GM19099 (cell line): ENCODE results near the gene SNAP25.

Experiments
- POLR2A ChIP-seq: IDR thresholded peaks from 3 replicates; pipeline ENCODE4 v1.6.1; 2011; ENCODE audit warnings: low read depth; ENCODE audit not compliant: insufficient read length; ENCODE audit errors: extremely low read depth

Gene SNAP25

DNA sequence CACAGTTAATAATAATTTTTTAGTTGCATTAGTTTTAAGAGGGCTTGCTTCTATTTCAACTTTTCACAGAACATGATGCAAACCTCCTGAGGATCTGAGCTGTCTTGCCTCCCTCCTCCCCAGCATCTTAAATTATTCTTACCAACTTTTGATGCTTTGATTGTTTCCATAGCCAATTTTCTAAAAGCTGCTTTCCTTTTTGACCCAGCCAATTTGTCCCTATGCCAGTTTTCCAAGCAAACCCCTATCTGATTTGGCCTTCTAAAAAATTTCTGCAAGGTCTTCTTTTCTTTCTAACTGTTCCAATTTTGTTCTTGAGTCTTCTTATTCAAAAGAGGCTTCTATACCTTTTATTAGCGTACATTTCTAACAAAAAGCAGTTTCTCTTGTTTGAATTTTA lies 26.5 kb upstream of the SNAP25 start:
- TF ChIP-seq POLR2A = no peak

DNA sequence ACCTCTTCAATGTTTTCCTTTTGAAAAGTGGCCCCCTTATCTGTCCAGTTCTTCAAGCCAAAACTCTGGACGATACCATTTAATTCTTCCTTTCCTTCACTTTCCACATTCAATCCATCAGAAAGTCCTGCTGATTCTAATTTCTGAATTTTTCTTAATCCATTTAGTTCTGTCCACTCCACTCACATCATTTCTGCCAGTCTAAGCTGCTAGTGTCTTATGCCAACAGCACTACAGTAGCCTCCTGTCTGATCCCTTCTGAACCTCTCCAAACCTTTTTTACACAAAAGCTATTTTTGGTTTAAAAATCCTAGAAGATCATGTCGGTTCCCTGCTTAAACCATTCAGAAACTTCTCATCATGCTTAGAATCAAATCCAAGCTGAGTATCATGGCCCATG lies 24.5 kb upstream of the SNAP25 start:
- TF ChIP-seq POLR2A = no peak

DNA sequence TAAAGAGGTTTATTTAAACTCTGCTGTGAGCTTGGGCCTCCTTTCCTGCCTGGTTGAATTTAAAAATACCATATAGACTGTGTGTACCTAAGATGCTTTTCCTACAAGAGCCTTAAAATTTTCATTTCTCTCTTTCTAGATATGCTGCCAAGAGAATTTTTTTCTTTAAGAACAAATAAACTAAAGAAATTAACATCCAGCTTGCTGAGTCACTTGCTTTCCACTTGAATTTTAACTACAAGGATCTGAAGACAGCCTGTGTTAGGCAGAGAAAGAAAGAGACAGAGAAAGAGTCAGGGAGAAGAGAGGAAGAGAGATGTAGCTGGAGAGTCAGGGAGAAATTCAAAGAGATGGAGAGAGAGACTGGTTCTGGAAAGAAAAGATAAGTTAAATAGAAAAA lies 18.3 kb upstream of the SNAP25 start:
- TF ChIP-seq POLR2A = no peak

DNA sequence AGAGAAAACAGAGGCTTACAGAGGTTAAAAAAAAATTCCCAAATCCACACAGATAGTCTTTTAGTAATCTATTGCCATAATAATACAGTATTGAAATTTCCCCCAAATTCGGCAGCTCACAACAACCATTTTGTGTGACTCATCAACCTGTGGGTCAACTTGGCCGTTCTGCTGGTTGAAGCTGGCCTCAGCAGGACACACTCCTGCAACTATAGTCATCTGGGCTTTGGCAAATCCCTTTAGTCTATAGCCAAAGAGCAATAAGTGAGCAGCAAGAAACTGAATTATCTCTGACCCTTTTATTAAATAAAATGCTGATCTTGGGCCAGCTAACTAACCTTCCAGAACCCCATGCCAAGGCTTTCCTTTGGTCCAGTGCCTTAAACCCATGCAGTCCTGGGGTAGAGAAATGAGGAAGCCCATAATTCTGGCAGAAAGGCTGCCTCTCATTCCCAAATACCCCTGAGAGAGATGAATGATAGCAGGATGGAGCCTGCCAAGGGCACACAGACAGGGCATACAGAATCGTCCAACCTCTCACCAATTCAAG lies 17.2 kb upstream of the SNAP25 start:
- TF ChIP-seq POLR2A = no peak

DNA sequence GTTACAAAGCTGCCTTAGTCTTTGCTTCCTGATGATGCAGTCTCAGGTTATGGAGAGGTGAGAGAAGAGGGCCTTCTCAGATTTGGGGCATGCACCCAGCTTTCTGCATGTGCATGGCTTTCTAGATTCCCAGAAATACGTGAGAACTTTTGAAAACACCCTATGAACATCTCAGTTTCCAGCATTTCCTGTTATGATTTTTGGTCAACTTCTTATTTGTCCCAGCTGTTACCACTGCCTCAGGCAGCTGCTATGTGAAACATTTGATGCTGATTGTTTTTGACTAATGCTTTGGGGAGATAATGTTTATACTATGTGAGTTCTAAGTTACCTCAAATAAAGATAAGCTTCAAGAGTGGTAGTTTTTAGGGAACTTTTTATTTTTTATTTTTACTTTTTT lies 9.5 kb upstream of the SNAP25 start:
- no peak for TF ChIP-seq POLR2A

DNA sequence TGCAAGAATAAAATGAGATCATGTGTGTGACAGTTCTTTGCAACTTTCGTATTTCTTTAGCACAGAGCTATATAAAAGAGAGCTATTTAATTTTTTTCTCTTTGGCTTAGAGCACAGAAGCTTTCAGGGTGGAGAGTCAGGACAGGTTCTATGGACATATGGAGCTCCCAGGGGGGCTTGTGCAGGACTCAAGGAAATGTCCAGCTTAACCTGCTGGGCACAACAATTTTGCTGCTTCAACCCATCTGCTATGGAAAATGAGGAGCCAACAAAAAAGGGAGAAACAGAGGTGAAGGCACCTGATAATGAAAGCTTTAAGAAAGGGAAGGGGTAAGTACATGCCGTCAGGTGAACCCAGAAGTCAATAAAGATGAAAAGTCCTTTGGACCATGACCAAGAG lies 5.1 kb upstream of the SNAP25 start:
- TF ChIP-seq POLR2A = no peak

DNA sequence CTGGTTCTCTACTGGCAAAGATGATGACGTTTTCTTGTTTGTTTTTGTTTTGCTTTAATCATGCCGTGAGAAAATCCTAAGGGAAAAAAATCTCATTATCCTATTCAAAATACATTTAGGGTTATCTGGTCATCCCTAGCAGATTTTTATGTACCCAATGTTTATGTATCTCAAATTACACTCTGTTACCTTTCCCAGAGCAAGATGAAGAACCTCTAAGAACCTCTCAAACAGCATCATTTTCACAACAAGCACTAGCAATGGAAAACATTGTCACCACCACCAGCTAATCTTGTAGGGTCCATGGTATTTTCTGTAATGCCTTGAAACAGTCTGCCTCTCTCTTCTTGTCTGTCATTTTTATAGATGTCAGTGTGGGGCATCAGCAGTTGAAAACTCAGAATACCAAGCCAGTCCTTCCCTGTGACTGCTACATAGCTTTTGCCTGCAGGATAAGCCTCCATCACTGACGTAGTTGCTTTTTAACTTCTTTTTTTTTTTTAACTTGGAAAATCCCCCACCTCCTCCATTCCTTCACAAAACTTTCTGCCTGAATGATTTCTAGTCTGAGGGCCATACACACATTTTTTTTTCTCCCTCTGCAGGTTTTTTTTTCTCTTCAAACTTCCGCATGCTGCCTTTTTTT lies 2.4 kb upstream of the SNAP25 start:
- TF ChIP-seq POLR2A = no peak

DNA sequence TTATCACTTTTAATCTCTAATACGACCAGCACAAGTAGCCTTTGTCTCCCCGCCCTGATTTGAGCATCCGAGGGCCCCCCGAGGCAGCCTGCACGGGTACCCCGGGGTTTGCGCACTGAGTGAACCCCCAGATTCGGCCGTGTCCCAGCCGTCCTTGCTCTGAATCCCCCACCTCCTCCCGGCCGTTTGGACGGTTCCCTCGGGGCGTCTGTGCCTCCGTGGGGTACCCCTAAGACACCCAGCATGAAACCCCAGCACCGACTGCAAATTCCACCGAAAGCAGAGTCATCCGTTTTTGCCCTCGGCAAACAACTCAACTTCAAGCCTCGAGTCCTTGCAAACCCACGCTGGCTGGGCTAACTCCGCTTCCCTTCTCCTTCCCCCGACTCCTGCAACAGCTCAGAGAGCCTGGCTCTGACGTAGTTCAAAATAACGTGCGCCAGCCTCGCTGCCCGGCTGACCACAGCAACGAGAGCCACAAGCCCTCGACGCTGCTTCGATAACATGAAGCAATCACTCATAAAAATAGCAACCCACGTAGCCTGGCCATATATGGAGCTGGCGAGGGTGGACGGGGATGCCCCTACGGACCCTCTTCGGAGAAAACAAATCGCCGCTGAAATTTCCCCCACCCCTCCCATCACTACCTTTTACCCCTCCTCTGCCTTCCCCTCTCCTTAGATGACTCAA lies 764 bp upstream of the SNAP25 start:
- TF ChIP-seq POLR2A = no peak

DNA sequence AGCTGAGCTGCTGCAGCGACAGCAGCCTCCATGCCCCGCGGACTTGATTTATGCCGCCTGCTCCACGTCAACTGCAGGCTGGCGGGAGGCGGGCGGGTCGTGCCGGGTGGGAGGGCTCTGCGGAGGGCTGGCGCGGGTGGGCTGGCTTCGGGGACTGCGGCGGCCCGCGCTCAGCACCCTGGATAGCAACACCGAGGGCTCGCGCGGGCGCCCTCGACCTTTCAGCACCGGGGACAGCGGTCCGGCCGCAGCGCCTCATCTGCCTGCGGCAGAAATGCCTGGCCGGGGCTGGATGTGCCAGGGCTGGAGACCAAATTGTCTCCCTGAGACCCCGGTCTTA lies 792 bp downstream of the SNAP25 start:
- no peak for TF ChIP-seq POLR2A

DNA sequence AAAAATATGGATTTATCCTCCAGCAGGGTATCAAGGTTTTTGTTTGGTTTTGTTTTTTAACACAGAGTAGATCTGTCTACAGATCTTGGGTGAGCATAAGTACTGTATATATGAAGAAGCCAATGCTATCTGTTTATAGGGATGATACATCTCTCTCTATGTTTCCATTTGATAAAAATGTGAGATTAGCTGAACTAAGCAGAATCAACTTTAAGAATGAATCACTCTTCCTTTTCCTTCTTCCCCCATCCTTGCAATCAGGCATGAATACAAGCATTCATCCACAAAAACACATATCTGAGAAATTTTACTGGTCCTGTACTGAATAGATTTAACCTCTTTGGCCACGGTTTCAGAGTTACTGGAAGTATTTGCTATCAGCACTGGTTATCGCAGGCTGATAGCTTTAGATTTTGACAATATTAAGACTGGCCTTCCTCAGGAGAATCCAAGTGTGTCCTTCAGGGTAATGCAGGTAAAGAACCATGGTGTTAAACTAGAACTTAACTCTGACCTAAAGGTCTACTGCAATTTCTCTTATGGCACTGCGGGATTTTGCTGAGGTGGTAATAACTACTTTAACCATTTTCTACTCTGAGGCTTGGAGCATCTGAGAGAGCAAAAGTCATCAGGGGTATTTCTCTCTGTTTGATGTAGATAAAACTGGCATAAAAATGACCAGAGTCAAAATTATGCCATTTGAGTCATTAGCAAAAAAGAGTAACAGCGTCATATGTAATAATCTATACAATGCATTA lies 1.5 kb downstream of the SNAP25 start:
- no peak for TF ChIP-seq POLR2A

DNA sequence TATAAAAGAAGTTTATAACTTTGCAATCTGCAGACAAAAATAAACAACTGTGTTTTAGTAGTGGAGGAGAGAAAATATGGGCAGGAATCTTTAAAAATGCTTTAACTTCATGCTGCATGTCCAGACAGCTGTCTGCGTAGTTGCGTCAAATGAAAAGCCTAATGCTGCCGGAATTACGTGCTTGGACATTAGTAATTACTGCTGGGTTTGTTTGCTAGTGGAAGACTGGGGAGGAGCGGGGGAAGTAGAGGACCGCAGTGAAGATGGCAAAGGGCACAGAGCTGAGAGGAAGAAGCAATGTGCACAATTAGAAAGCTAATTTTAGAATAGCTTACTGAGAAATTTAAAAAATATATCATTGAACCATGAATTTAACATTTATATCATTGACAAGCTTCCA lies 2.4 kb downstream of the SNAP25 start:
- TF ChIP-seq POLR2A = no peak

DNA sequence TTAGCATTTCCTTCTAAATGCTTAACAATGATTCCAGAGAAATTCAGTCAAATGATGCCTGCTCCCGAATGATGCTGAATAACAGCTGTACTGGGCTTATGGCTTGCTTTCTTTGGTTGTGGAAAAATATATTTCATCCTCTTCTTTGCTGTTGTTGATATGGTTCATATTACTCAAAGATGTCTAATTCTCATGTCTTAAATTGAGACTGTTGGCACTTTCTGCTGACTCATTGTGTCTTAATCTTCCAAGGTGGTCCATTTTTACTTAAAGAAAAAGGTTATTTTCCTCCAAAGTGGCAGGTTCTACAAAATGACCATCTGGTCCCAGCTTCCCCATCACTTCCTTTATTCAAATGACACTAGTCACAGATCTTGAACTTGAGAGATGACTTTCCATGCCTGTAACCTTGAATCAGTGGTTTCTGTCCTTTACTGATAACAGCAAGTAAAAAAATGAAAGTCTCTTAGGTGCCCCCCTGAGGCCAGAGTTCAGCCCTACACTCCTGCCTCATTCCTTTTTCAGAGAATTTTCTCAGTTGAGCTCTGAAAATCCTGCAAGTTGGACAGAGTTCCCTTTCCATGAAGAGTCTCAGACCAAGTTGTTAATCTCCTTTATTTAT lies 6.9 kb downstream of the SNAP25 start:
- TF ChIP-seq POLR2A = no peak

DNA sequence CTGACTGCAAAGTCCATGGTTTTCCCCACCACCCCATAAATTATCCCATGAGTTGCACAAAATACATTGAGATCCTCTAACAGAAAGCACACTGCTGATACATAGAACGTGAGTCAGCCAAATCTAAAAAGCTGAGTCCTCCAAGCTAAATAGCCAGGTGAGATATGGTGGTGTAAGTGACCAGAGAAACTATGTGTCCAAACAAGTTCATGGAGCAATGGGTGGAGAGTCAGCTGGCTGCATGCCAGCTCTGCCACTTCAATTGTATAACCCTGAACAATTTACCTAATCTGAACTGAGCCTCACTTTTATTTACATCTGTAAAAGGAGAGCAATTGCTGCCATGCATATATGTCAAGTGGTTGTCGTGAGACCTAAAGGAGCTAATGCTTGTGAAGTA lies 9.7 kb downstream of the SNAP25 start:
- TF ChIP-seq POLR2A = no peak

DNA sequence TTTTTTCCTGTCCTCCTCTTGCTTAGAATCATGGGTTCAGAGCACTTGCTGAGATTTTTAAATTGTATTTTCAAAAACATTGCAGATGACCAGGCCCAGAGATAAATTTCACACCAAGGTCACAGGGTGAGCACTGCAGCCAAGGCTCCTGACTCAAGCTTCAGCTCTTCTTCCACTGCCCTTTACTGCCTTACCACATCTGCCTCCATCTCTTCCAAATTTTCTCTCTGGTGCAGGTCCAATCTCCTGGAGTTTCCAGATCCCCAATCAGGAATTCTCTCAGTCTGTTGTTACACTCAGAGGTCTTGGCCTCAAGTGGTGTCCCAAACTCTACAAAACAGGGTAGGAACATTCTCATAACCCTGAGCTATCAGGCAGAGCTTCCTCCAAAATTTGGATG lies 12.7 kb downstream of the SNAP25 start:
- no peak for TF ChIP-seq POLR2A
